Measurements from ENCODE around the gene OR2AE1. TPM values are rescaled to one million over a fixed set of nuclear protein-coding genes. Genes with fewer than 3 reads are reported as not detected.

The OR2AE1 gene
- total and polyA plus RNA-seq, 9 of the 15 experiments (the other 6 are each of a cell fraction or from before 2014, with no cell fraction given) = 0.27 TPM; not detected in 8

GRCh38 chr7:99831595-99831994 lies 45.2 kb downstream of the OR2AE1 start (continued):
- TF ChIP-seq, protein P1, sequence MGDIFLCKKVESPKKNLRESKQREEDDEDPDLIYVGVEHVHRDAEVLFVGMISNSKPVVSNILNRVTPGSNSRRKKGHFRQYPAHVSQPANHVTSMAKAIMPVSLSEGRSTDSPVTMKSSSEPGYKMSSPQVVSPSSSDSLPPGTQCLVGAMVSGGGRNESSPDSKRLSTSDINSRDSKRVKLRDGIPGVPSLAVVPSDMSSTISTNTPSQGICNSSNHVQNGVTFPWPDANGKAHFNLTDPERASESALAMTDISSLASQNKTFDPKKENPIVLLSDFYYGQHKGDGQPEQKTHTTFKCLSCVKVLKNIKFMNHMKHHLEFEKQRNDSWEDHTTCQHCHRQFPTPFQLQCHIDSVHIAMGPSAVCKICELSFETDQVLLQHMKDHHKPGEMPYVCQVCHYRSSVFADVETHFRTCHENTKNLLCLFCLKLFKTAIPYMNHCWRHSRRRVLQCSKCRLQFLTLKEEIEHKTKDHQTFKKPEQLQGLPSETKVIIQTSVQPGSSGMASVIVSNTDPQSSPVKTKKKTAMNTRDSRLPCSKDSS (IDR thresholded peaks at IDR 0.05; ENCODE audit: low read depth, partially characterized antibody) = no peak
- TF ChIP-seq HNRNPUL1 (IDR thresholded peaks at IDR 0.05; ENCODE audit: low read length) (no peak), EWSR1 (IDR thresholded peaks at IDR 0.05; ENCODE audit: borderline replicate concordance, low read depth, partially characterized antibody) (no peak), RNF219 (CRISPR knock-in tag; IDR thresholded peaks at IDR 0.05) (no peak), RCOR1 (IDR thresholded peaks at IDR 0.05; ENCODE audit: borderline replicate concordance in 1 of 2, low read depth in 2 of 2, low read length in 2 of 2) (peak in 1 of 2 experiments; percentile 92; a peak in 2 of 4 replicates), SOX6 (IDR thresholded peaks at IDR 0.05) (0 out of 2 replicates have a peak, but pooled peaks have one; percentile 40), WHSC1 (IDR thresholded peaks at IDR 0.05; ENCODE audit: low read length) (no peak), ATF7 (IDR thresholded peaks at IDR 0.05) (peak; percentile 63; the same call in 1 of the 2 replicates), ZNF197 (CRISPR knock-in tag; IDR thresholded peaks at IDR 0.05; ENCODE audit: low read depth) (no peak), SMARCA5 (IDR thresholded peaks at IDR 0.05) (no peak), CEBPB (tag; IDR thresholded peaks at IDR 0.05) (peak; percentile 98), ZNF354B (CRISPR knock-in tag; IDR thresholded peaks at IDR 0.05) (no peak), ZNF717 (CRISPR knock-in tag; IDR thresholded peaks at IDR 0.05) (no peak), TCF3 (CRISPR knock-in tag; IDR thresholded peaks at IDR 0.05) (peak; percentile 40; the same call in 1 of the 2 replicates), CBFA2T2 (conservative IDR thresholded peaks at IDR 0.05) (peak; percentile 14), ZNF431 (CRISPR knock-in tag; IDR thresholded peaks at IDR 0.05) (no peak)
- TF ChIP-seq, protein P2, sequence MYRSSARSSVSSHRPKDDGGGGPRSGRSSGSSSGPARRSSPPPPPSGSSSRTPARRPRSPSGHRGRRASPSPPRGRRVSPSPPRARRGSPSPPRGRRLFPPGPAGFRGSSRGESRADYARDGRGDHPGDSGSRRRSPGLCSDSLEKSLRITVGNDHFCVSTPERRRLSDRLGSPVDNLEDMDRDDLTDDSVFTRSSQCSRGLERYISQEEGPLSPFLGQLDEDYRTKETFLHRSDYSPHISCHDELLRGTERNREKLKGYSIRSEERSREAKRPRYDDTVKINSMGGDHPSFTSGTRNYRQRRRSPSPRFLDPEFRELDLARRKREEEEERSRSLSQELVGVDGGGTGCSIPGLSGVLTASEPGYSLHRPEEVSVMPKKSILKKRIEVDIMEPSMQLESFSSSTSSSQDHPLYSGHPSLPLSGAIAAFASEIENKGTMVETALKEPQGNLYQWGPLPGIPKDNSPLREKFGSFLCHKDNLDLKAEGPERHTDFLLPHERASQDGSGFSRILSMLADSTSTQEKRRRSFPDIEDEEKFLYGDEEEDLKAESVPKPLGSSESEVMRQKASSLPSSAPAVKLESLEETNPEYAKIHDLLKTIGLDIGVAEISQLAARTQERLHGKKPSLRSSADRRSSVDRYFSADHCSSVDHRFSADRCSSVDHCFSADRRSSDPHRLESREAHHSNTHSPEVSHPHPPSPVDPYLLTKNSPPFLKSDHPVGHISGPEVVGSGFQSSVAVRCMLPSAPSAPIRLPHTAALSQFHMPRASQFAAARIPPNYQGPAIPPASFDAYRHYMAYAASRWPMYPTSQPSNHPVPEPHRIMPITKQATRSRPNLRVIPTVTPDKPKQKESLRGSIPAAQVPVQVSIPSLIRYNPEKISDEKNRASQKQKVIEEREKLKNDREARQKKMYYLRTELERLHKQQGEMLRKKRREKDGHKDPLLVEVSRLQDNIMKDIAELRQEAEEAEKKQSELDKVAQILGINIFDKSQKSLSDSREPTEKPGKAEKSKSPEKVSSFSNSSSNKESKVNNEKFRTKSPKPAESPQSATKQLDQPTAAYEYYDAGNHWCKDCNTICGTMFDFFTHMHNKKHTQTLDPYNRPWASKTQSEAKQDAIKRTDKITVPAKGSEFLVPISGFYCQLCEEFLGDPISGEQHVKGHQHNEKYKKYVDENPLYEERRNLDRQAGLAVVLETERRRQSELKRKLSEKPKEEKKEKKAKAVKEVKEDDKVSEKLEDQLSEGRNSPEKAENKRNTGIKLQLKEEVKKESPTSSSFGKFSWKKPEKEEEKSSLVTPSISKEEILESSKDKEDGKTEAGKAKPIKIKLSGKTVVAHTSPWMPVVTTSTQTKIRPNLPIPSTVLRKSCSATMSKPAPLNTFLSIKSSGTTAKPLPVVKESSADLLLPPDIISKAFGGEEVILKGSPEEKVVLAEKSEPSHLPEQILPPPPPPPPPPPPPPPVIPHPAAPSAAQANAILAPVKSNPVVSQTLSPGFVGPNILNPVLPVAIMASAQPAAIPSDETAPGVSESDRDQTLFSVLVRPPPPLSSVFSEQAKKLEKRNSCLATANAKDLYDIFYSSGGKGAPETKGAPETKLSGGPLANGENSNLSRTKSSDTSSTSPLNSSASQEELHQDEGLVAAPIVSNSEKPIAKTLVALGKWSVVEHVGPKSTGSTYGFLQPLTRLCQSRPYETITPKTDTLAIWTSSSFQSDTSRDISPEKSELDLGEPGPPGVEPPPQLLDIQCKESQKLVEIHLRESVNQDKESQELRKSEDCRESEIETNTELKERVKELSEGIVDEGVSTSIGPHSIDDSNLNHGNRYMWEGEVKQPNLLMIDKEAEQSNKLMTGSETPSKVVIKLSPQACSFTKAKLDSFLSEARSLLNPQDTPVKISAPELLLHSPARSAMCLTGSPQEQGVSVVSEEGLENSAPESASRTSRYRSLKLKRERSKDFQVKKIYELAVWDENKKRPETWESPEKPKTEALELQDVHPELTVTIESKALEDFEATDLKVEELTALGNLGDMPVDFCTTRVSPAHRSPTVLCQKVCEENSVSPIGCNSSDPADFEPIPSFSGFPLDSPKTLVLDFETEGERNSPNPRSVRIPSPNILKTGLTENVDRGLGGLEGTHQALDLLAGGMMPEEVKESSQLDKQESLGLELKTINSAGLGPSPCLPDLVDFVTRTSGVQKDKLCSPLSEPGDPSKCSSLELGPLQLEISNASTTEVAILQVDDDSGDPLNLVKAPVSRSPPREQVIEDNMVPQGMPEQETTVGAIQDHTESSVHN (IDR thresholded peaks at IDR 0.05; ENCODE audit: borderline replicate concordance in 1 of 2, low read depth in 1 of 2) = no peak

Measured in K562 (cell line).